ENCODE measurements around the gene STK38L. TPM values are rescaled to one million over a fixed set of nuclear protein-coding genes. Genes with fewer than 3 reads are reported as not detected.

STK38L gene
- total RNA-seq, 2 donors from 2014 or later: 33.2 to 78.3 TPM

- no peak for DNase-seq
- Mint-ChIP-seq H3K36me3 (ENCODE audit: low read depth) (peaks cover 40% of the 10 kb centered on the region), H3K4me3 (no peak overlapping the region), H3K4me1 (no peaks in the 10 kb centered on the region), H3K27ac (no peak overlapping the region), H3K27me3 (ENCODE audit: insufficient read depth) (no peaks in the 10 kb centered on the region), H3K9me3 (no peaks in the 10 kb centered on the region)
- no peak overlapping the region for H3K9ac ChIP-seq (ENCODE audit: extremely low read depth, low read length, poor library complexity, severe bottlenecking)
- no peak overlapping the region for H3K27ac ChIP-seq (ENCODE audit: low read depth, low read length)
- no peaks in the 10 kb centered on the region for H3K27me3 ChIP-seq (ENCODE audit: control insufficient read depth, insufficient read depth, low read length, poor library complexity, severe bottlenecking)
- H3K36me3 ChIP-seq (ENCODE audit: control insufficient read depth, insufficient read depth, low read length): peaks cover 44% of the 10 kb centered on the region
- no peaks in the 10 kb centered on the region for H3K4me1 ChIP-seq (ENCODE audit: control insufficient read depth, insufficient read depth, low read length)
- TF ChIP-seq, protein P1, sequence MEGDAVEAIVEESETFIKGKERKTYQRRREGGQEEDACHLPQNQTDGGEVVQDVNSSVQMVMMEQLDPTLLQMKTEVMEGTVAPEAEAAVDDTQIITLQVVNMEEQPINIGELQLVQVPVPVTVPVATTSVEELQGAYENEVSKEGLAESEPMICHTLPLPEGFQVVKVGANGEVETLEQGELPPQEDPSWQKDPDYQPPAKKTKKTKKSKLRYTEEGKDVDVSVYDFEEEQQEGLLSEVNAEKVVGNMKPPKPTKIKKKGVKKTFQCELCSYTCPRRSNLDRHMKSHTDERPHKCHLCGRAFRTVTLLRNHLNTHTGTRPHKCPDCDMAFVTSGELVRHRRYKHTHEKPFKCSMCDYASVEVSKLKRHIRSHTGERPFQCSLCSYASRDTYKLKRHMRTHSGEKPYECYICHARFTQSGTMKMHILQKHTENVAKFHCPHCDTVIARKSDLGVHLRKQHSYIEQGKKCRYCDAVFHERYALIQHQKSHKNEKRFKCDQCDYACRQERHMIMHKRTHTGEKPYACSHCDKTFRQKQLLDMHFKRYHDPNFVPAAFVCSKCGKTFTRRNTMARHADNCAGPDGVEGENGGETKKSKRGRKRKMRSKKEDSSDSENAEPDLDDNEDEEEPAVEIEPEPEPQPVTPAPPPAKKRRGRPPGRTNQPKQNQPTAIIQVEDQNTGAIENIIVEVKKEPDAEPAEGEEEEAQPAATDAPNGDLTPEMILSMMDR (conservative IDR thresholded peaks at IDR 0.05): no peak
- H3K9me3 ChIP-seq (ENCODE audit: control insufficient read depth, low read length): no peaks in the 10 kb centered on the region
- H3K4me3 ChIP-seq (ENCODE audit: low read length): no peak overlapping the region
Measured at GRCh38 chr12:27324530-27324929, 80.4 kb downstream of the STK38L start.

GRCh38 chr12:27330846-27331245, 86.8 kb downstream of the STK38L start:
- no peak overlapping the region for H3K27ac ChIP-seq (ENCODE audit: low read depth, low read length)
- no peak overlapping the region for H3K9ac ChIP-seq (ENCODE audit: extremely low read depth, low read length, poor library complexity, severe bottlenecking)

DNA sequence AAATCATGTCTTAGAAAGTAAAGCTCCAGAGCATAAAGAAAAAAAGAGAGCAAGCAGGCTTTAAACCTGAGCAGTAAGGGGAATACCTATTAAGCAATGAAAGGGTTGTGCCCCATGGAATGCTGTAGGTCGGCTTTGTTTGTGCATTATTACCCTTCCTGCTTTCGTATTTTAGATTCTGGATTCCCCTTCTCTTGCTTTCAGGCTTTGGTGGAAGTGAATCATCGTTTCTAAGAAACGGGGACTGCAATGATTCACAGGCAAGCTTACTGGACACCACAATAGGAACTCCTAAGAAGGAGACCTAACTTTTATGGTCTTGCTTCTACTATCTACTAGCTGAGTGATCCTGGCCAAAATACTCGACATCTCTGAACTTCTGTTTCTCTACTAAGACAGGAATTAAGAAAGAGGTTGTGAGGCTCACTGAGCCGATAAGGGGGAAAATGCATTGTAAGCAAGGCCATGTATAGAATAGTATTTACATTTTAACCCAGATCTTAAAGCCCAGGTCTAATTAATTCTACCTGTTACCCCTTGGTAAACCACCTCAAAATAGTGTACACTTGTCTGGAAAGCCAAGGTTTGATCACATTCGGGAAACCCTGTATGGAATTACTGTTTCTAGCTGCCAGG, 87.3 kb downstream of the STK38L start:
- no peak for DNase-seq
- Histone ChIP-seq H3K4me3 (ENCODE audit: low read length) (no peak overlapping the region), H3K9me3 (ENCODE audit: control insufficient read depth, low read length) (no peaks in the 10 kb centered on the region), H3K9ac (ENCODE audit: extremely low read depth, low read length, poor library complexity, severe bottlenecking) (no peak overlapping the region), H3K27me3 (ENCODE audit: control insufficient read depth, insufficient read depth, low read length, poor library complexity, severe bottlenecking) (peaks cover 20% of the 10 kb centered on the region), H3K27ac (ENCODE audit: low read depth, low read length) (no peak overlapping the region), H3K36me3 (ENCODE audit: control insufficient read depth, insufficient read depth, low read length) (peaks cover 3% of the 10 kb centered on the region), H3K4me1 (ENCODE audit: control insufficient read depth, insufficient read depth, low read length) (no peaks in the 10 kb centered on the region)
- no peaks in the 10 kb centered on the region for H3K9me3 Mint-ChIP-seq
- peaks cover 25% of the 10 kb centered on the region for H3K4me1 Mint-ChIP-seq
- H3K36me3 Mint-ChIP-seq (ENCODE audit: low read depth): peaks cover 5% of the 10 kb centered on the region
- 86 to 87% methylated on average over 6 of the region's 7 CpGs for WGBS, 2 experiments (ENCODE audit: insufficient coverage in 1 of 2, insufficient read length in 1 of 2)
- H3K27ac Mint-ChIP-seq: no peak overlapping the region
- H3K27me3 Mint-ChIP-seq (ENCODE audit: insufficient read depth): peaks cover 43% of the 10 kb centered on the region
- TF ChIP-seq, protein P1 (conservative IDR thresholded peaks at IDR 0.05): no peak
- H3K4me3 Mint-ChIP-seq: peak overlapping the region; percentile 76

More at GRCh38 chr12:27330846-27331245, 86.8 kb downstream of the STK38L start:
- peaks cover 20% of the 10 kb centered on the region for H3K27me3 ChIP-seq (ENCODE audit: control insufficient read depth, insufficient read depth, low read length, poor library complexity, severe bottlenecking)
- H3K27ac Mint-ChIP-seq: no peak overlapping the region
- H3K4me3 Mint-ChIP-seq: no peak overlapping the region
- peaks cover 9% of the 10 kb centered on the region for H3K36me3 Mint-ChIP-seq (ENCODE audit: low read depth)
- WGBS, 2 experiments (ENCODE audit: insufficient coverage in 1 of 2, insufficient read length in 1 of 2): 88 to 100% methylated on average over 1 of the region's 1 CpG
- H3K9me3 Mint-ChIP-seq: no peaks in the 10 kb centered on the region
- H3K4me3 ChIP-seq (ENCODE audit: low read length): no peak overlapping the region
- peaks cover 22% of the 10 kb centered on the region for H3K4me1 Mint-ChIP-seq
- H3K4me1 ChIP-seq (ENCODE audit: control insufficient read depth, insufficient read depth, low read length): no peaks in the 10 kb centered on the region
- TF ChIP-seq, protein P1 (conservative IDR thresholded peaks at IDR 0.05): no peak
- peaks cover 39% of the 10 kb centered on the region for H3K27me3 Mint-ChIP-seq (ENCODE audit: insufficient read depth)
- peaks cover 9% of the 10 kb centered on the region for H3K36me3 ChIP-seq (ENCODE audit: control insufficient read depth, insufficient read depth, low read length)
- no peak for DNase-seq
- H3K9me3 ChIP-seq (ENCODE audit: control insufficient read depth, low read length): no peaks in the 10 kb centered on the region

All from endodermal cell (in vitro differentiated cells).